ENCODE data around the gene ELP5. TPM values are rescaled to one million over a fixed set of nuclear protein-coding genes. Genes with fewer than 3 reads are reported as not detected.

Gene ELP5
- total RNA-seq, 1 experiment from 2014 or later, result 20.3 TPM

DNA sequence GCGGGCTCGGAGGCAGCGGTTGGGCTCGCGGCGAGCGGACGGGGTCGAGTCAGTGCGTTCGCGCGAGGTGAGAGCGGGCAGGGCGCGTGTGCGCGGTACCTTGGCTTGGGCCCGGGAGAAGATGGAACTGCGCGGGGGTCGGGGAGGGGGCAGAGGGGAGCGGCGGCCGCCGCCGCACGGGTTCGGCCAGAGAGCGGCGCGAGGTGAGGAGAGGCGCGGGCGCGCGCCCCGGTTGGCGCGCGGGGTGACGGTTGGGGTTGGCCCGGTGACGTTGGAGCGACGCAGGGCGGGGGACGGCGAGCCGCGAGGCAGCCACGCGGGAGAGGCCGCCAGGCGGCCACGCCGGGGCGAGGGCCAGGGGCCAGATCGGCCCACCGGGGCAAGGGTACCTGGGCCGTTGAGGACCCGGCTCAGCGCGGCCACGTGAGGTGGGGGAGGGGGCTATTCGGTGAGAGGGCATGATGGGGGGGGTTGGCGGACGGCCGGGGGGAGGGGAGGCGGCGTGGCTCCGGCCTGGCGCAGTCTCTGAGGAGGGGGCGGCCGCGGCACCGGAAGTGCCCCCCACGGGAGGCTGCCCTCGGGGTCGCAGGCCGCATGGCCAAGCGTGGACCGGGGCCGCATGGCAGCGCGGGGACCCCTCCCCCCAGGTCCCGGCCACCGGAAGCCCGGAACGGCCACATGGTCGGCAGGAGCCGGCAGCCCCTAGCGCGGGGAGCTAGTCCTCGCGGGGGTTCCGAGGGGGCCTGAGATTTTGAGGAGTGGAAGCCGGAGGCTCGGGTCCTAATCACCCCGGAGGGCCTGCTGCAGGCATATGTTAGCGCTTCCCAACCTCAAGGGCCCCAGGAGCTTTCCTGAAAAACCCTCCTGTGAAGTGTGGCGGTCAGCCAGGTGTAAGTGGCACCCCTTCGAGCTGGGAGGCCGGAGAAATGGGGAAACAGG lies 55.9 kb downstream of the ELP5 start:
- BruUV-seq (replicated peaks), result no TSS peak
- Mint-ChIP-seq H3K36me3 (ENCODE audit: insufficient read depth, unreplicated experiment) (peaks cover 64% of the 10 kb centered on the region), H3K27ac (ENCODE audit: unreplicated experiment) (peak overlapping the region; percentile 97), H3K27me3 (ENCODE audit: unreplicated experiment) (no peaks in the 10 kb centered on the region), H3K4me3 (ENCODE audit: low read depth, unreplicated experiment) (peak overlapping the region; percentile 81), H3K9me3 (ENCODE audit: low read depth, unreplicated experiment) (no peaks in the 10 kb centered on the region), H3K4me1 (ENCODE audit: low read depth, unreplicated experiment) (peaks cover 26% of the 10 kb centered on the region)
- TF ChIP-seq, protein P1, sequence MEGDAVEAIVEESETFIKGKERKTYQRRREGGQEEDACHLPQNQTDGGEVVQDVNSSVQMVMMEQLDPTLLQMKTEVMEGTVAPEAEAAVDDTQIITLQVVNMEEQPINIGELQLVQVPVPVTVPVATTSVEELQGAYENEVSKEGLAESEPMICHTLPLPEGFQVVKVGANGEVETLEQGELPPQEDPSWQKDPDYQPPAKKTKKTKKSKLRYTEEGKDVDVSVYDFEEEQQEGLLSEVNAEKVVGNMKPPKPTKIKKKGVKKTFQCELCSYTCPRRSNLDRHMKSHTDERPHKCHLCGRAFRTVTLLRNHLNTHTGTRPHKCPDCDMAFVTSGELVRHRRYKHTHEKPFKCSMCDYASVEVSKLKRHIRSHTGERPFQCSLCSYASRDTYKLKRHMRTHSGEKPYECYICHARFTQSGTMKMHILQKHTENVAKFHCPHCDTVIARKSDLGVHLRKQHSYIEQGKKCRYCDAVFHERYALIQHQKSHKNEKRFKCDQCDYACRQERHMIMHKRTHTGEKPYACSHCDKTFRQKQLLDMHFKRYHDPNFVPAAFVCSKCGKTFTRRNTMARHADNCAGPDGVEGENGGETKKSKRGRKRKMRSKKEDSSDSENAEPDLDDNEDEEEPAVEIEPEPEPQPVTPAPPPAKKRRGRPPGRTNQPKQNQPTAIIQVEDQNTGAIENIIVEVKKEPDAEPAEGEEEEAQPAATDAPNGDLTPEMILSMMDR (IDR thresholded peaks at IDR 0.05; ENCODE audit: unreplicated experiment), result no peak
- peak; percentile 48 for DNase-seq
- intact Hi-C loops (cut with micrococcal nuclease; ENCODE audit: unreplicated experiment), result no loop called here
- CTCF ChIA-PET, result no interaction called here

DNA sequence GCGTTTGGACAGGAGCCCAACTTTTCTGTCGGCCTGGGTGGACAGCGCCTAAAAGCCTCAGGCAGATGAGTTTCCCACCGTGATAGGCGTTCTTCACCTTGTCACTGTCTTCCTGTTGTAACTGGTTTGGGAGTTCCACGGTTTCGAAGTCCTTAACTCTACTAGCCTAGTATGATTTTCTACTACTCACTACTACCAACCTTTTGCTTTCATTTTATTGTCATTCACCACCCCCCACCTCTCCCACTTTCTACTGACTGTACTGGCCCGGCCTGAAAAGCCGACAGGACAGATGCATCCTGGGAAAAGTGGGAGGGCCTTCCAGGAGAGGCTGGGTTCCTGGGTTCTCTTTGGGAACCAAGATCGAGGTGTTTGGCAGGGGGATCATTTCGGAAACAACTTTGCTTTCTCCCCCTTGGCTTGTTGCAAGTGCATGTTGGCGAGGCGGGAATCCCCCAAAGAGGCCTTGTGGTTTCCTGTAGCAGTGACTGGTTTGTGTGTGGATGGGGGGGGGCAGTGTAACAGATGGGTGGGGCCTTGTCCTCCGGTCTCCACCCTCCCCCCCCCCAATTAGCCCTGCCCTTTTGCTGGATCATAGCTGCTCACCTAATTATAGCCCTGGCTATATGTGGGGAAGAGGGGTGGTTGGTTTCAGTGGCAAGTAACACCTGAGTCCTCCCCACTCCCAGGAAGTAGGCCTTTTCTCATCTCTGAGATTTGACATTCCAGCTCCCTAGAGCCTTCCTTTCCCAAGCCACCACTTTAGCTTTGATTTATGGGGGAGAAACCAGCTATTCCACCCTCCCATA lies 56.8 kb downstream of the ELP5 start:
- Mint-ChIP-seq H3K27me3 (ENCODE audit: unreplicated experiment) (no peaks in the 10 kb centered on the region), H3K27ac (ENCODE audit: unreplicated experiment) (peak overlapping the region; percentile 65), H3K4me3 (ENCODE audit: low read depth, unreplicated experiment) (peak overlapping the region; percentile 81), H3K9me3 (ENCODE audit: low read depth, unreplicated experiment) (no peaks in the 10 kb centered on the region), H3K36me3 (ENCODE audit: insufficient read depth, unreplicated experiment) (peaks cover 73% of the 10 kb centered on the region), H3K4me1 (ENCODE audit: low read depth, unreplicated experiment) (peaks cover 26% of the 10 kb centered on the region)
- peak; percentile 74 for DNase-seq
- TF ChIP-seq, protein P1 (IDR thresholded peaks at IDR 0.05; ENCODE audit: unreplicated experiment), result no peak
- CTCF ChIA-PET, result no interaction called here
- BruUV-seq (replicated peaks), result TSS peak; percentile 71
- intact Hi-C loops (cut with micrococcal nuclease; ENCODE audit: unreplicated experiment), result no loop called here

Small RNA genes within 50 kb of the gene (microRNA-seq; reads per million reads assigned to microRNA genes)
- gene MIR324, result 4,518 reads per million, percentile 92 among the genes with 10 or more reads in this experiment

Other genes starting within 250 kb of the ELP5 start
- 120 and 124 TPM in 2 replicates for gene RNASEK, start 239.6 kb upstream of the ELP5 start, total RNA-seq (2022)
- not detected in 2 replicates for gene BCL6B, start 229.2 kb upstream of the ELP5 start, total RNA-seq (2022)
- gene SLC16A13, start 216.2 kb upstream of the ELP5 start, total RNA-seq (2022), result 10.4 and 11.6 TPM in 2 replicates
- gene SLC16A11, start 208.1 kb upstream of the ELP5 start, total RNA-seq (2022), result not detected in 2 replicates
- not detected in 2 replicates for gene CLEC10A, start 172.0 kb upstream of the ELP5 start, total RNA-seq (2022)
- not detected in 2 replicates for gene ASGR2, start 137.4 kb upstream of the ELP5 start, total RNA-seq (2022)
- gene ASGR1, start 72.8 kb upstream of the ELP5 start, total RNA-seq (2022), result 0.26 TPM in 1 of 2 replicates, not detected in the other
- gene DLG4, start 32.4 kb upstream of the ELP5 start, total RNA-seq (2022), result 2.0 and 4.6 TPM in 2 replicates
- gene ACADVL, start 32.3 kb upstream of the ELP5 start, total RNA-seq (2022), result 552 and 615 TPM in 2 replicates
- gene DVL2, start 17.7 kb upstream of the ELP5 start, total RNA-seq (2022), result 44.8 and 45.7 TPM in 2 replicates
- 30.2 and 31.6 TPM in 2 replicates for gene PHF23, start 12.8 kb upstream of the ELP5 start, total RNA-seq (2022)
- 183 and 188 TPM in 2 replicates for gene GABARAP, start 9.8 kb upstream of the ELP5 start, total RNA-seq (2022)
- 85.2 and 85.3 TPM in 2 replicates for gene CTDNEP1, start 481 bp upstream of the ELP5 start, total RNA-seq (2022)
- gene CLDN7, start 10.3 kb downstream of the ELP5 start, total RNA-seq (2022), result 266 and 314 TPM in 2 replicates
- gene SLC2A4, start 29.5 kb downstream of the ELP5 start, total RNA-seq (2022), result 0.19 and 0.20 TPM in 2 replicates
- gene YBX2, start 42.4 kb downstream of the ELP5 start, total RNA-seq (2022), result 0.24 and 0.49 TPM in 2 replicates
- 608 and 648 TPM in 2 replicates for gene EIF5A, start 55.4 kb downstream of the ELP5 start, total RNA-seq (2022)
- gene GPS2, start 63.1 kb downstream of the ELP5 start, total RNA-seq (2022), result 59.6 and 61.1 TPM in 2 replicates
- gene NEURL4, start 77.1 kb downstream of the ELP5 start, total RNA-seq (2022), result 31.9 and 33.0 TPM in 2 replicates
- 4.1 TPM in 1 of 2 replicates, not detected in the other for gene ACAP1, start 84.3 kb downstream of the ELP5 start, total RNA-seq (2022)
- gene KCTD11, start 99.9 kb downstream of the ELP5 start, total RNA-seq (2022), result 8.5 and 9.9 TPM in 2 replicates
- not detected in 2 replicates for gene TMEM95, start 102.9 kb downstream of the ELP5 start, total RNA-seq (2022)
- gene TNK1, start 128.9 kb downstream of the ELP5 start, total RNA-seq (2022), result 7.0 and 8.6 TPM in 2 replicates
- 21.9 and 26.3 TPM in 2 replicates for gene PLSCR3, start 142.3 kb downstream of the ELP5 start, total RNA-seq (2022)
- gene TMEM256, start 151.9 kb downstream of the ELP5 start, total RNA-seq (2022), result 47.8 and 51.5 TPM in 2 replicates
- gene NLGN2, start 155.6 kb downstream of the ELP5 start, total RNA-seq (2022), result 13.9 and 14.6 TPM in 2 replicates
- not detected in 2 replicates for gene SPEM1, start 168.1 kb downstream of the ELP5 start, total RNA-seq (2022)
- gene SPEM2, start 173.4 kb downstream of the ELP5 start, total RNA-seq (2022), result not detected in 2 replicates
- gene SPEM3, start 176.6 kb downstream of the ELP5 start, total RNA-seq (2022), result not detected in 2 replicates
- 8.5 TPM in 2 replicates for gene TMEM102, start 183.2 kb downstream of the ELP5 start, total RNA-seq (2022)
- gene FGF11, start 187.3 kb downstream of the ELP5 start, total RNA-seq (2022), result 1.2 and 2.1 TPM in 2 replicates
- 2.4 and 3.0 TPM in 2 replicates for gene CHRNB1, start 192.8 kb downstream of the ELP5 start, total RNA-seq (2022)
- gene ZBTB4, start 227.4 kb downstream of the ELP5 start, total RNA-seq (2022), result 27.2 and 28.1 TPM in 2 replicates
- not detected in 2 replicates for gene SLC35G6, start 229.2 kb downstream of the ELP5 start, total RNA-seq (2022)
- gene POLR2A, start 232.2 kb downstream of the ELP5 start, total RNA-seq (2022), result 89.0 and 99.3 TPM in 2 replicates

All from Calu3 (cell line).